ENCODE results near the gene ADGRG1.

ADGRG1 gene

DNA sequence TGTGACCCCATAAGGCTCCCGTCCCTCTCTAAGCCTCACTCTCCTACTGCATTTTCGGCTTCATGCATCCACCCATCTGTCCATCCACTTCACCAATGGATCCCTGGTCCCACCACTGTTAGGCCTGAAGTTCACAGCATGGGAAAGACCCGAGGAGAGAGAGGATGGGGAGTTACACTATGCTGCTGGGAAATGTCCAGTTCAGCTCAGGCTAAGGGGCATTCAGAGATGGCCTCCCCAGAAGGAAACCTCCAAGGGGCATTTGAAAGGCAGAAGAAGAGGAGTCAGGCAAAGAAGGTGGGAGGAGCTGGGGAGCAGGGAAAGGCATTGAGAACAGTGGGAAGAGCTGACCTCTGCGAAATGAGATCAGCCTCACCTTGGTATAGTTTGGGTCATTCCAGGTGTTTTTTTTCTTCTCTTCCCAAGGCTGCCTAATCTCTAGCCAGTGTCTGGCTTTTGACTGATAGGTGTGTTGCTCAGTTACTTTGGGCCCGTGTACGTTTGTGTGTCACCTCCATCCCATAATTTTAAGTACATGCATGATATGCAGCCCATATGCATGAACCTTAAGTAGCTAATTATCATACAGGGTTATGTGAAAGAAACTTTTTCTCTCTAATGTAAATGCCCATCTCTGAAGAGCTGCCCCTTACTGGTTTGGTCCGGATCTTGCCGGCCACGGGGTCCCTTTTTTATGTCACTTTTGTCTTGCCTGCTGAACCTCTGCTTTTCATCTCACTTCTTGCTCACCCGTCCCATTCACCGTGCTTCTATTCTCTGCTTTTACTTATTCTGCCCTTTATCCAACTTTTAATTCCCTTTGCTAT lies 54.6 kb downstream of the ADGRG1 start:
- no peak for DNase-seq (ENCODE audit: low spot score)

DNA sequence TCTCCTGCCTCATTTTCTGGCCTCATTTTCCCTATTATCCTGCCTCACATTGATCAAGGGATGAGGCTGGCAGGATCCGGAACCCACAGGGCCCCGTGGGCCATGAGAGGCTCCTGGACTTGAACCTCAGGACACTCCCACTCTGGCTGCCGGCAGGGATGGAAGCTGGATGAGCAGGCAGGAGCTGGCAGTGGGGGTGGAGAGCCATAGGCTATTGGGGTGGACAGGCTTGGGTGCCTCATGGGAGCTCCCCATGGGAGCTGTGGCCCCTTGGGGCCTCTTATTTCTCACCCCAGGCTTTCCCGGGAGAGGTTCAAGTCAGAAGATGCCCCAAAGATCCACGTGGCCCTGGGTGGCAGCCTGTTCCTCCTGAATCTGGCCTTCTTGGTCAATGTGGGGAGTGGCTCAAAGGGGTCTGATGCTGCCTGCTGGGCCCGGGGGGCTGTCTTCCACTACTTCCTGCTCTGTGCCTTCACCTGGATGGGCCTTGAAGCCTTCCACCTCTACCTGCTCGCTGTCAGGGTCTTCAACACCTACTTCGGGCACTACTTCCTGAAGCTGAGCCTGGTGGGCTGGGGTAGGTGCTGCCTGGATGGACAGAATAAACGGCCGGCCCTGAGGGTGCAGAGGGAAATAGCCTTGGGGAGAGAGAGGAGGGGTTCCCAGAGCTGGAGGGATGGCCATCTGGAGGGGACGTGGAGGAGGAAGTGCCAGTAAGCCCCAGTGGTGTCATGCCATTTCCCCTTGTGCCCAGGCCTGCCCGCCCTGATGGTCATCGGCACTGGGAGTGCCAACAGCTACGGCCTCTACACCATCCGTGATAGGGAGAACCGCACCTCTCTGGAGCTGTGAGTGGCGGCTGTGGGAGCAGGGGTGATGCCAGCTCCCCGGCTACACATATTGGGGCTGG lies 55.5 kb downstream of the ADGRG1 start:
- no peak for DNase-seq (ENCODE audit: low spot score)

GRCh38 chr16:57684626-57685358 lies 56.4 kb downstream of the ADGRG1 start:
- no peak for DNase-seq (ENCODE audit: low spot score)

- no peak for DNase-seq (ENCODE audit: low spot score)
These were observed 57.2 kb downstream of the ADGRG1 start for GRCh38 chr16:57685633-57686032.

- no peak for DNase-seq (ENCODE audit: low spot score)
These were observed 58.1 kb downstream of the ADGRG1 start for GRCh38 chr16:57686577-57686976.

DNA sequence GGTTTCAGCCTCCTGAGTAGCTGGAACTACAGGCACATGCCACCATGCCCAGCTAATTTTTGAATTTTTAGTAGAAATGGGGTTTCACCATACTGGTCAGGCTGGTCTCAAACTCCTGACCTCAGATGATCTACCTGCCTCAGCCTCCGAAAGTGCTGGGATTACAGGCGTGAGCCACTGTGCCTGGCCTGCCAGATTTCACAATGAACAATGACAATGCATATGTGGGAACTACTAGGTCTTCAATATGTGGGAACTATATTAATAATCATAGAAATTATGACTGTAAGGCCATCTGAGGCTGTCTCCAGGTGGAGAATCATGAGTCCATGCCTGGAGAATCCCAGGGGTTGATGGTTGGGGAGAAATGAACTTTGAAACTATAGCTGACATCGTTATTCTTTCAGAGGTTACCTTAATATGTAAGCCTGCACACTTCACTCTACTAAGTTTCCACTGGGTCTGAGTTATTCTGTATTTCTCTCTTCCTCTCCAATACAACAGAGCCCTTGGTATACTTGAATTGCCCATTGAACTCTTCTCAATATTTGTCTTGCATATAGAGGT lies 59.0 kb downstream of the ADGRG1 start:
- no peak for DNase-seq (ENCODE audit: low spot score)

- DNase-seq (ENCODE audit: low spot score) = no peak
These were observed 60.1 kb downstream of the ADGRG1 start for GRCh38 chr16:57688487-57688986.

DNA sequence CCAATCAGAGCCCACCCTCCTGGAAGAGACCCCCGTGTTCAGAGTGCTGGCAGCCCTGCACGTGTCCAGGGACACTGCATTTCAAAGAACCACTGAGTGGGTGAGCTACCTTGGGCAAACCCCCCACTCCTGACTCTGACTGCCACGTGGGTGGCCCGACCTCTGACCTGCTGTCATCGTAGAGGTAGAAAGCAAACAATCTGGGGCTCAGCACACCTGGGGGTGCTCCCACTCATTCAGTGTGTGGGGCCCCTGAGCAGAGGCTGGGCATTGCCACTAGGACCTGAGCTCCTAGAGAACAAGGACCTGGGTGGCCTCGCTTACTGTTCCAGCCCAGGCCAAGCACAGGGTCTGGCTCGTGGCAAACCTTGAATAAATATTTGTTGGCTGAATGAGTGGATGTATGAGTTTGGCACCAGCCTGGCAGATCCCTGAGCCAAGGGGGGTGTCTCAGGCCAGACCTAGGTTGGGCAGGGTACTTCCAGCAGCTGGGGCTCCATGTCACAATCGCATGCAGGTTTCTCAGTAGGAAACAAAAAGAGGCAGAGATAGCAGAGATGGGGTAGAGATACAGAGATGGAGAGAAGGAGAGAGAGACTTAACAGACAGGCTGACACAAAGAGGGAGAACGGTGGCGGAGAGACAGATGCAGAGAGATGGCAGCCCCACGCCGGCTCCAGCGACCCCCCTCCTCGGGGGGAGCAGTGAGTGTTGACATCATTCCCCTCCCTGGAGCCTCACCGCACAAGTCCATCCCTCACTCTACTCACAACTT lies 60.7 kb downstream of the ADGRG1 start:
- no peak for DNase-seq (ENCODE audit: low spot score)

DNA sequence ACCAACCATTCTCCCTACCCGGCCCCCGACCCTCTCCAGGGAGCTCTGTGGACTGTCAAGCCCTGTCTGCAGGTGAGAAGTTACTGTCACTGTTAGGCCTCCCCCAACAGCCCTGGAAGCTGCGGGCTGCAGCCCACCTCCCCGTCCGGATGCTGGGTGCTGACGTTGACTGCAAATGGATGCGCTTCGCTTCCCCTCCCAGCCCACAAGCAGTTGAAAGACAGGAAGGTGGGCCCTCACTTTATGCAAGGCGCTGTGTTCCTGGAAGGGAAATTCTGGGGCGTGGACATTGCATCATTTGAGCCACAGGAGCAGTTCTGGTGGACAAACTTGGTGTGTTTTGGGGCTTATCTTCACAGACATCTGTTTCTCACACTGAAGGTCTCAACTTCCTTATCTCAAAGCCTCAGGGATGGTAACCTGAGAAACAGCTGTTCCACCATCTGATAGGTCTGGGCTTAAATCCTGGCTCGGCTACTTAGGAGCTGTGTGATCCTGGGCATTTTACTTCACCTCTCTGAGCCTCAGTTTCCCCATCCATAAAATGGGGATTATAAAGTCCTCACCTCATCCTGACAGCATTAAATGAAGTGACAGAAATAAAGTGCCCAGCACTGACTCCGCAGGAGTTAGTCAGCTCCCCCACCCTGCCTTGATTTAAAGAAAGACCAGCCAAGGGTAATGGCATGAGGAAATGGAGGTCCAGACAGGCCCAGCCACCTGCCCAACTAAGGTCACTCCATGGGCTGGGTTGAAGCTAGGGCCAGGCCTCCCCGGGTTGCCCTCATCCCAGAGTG lies 61.5 kb downstream of the ADGRG1 start:
- DNase-seq (ENCODE audit: low spot score) = no peak

GRCh38 chr16:57690782-57691471 lies 62.5 kb downstream of the ADGRG1 start:
- DNase-seq (ENCODE audit: low spot score) = no peak

- DNase-seq (ENCODE audit: low spot score) = no peak
These were observed 64.2 kb downstream of the ADGRG1 start for GRCh38 chr16:57692636-57693035.

DNA sequence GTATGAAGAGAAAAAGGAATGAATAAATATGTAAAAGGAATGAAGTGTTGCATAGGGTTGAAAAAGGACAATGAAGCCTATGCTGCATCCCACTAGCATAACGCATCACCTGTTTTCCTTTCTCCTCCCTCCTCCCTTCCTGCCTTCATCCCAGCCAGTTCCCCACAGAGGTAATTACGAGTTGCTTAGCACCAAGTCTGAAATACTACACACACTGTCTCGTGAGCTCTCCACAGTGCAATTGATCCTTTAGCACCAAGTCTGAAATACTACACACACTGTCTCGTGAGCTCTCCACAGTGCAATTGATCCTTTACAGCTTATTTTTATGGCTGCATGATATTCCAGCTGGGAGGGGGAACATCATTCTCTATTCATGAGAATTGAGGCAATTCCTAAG lies 65.1 kb downstream of the ADGRG1 start:
- DNase-seq (ENCODE audit: low spot score) = no peak

DNA sequence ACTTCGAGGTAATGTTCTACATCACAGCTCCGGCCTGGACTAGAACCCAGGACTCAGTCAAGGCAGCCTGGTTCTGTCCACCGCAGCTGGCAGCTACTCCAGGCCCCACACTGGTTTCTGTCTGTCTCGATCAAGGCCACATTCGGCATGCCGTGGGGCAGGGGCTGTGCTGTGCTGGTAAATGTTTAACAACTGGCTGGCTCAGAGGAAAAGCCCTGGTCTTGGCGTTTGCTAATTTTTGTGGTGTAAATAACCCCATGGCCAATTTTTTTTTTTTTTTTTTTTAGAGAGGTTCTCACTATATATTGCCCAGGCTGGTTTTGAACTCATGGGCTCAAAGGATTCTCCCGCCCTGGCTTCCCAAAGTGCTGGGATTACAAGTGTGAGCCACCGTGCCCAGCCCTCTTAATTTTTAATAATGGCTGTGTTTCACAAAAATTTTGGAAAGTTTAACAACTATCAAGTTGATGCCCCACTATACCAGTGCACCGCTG lies 65.8 kb downstream of the ADGRG1 start:
- DNase-seq (ENCODE audit: low spot score) = no peak

DNA sequence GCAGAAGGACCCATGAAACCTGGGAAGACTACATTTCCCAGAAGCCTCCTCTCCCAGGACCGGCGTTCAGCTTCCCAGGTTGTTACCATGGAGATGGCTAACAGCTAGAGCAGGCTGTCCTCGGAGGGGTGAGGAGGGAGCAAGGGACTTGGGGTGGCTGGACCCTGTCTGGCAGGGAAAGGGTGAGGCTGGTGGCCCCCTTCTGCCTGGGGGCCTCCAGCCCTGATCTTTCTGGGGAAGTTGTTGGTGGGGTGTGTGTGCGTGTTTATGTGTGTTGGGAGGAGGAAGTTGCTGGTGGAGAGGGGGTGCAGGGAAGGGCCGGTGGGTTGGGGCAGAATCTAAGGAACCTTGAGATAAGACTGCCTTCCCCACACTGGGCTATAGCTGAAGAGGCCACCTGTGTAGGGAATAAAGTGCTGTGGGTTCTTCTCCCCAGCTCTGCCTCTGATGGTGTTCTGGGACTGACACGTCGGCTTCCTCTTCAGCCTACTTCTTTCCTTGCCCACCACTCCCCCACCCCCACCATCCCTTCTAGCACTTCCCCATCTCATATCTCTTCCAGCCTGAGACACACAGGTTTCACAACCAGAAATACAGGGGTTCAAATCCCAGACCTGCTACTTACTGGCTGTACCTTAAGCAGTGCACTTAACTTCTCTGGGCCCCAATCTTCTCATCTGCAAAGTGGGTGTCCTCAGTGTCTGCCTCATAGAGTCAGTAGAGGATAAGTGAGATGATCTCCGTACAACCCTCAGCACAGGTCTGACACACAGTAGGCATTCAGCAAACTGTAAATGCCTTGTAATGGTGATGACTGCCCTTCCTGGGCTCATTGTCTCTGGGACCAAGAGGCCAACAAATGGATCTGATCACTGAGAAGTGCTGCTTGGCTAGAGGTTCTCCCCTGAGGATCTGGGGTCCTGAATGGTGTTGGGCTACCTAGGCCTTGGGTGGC lies 66.6 kb downstream of the ADGRG1 start, which contains the start of gene DRC7:
TSS of gene DRC7 (plus strand) at position 82 of the 955 bp plus-strand sequence. CDS start 3,144 bp downstream, outside the sequence.
- peak; percentile 76 for DNase-seq (ENCODE audit: low spot score)

DNA sequence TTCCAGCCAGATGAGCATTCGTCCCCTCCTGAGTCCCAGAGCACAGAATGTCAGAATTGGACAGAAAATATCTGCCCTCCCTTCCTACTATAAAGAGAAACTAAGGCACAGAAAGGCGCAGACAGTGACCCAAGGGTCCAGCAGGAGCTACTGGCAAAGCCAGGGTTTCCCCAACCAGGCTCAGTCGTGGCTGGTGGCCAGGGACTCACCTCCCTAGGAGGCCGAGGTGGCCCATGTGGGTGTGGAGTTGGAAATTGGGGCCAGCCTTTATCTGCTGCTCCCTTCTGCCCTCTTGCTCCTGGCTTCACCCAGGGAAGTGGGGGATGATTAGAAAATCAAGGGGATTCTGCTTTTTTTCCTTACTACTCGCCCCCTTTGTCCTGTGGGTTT lies 67.2 kb downstream of the ADGRG1 start:
- no peak for DNase-seq (ENCODE audit: low spot score)

GRCh38 chr16:57696240-57696639 lies 67.8 kb downstream of the ADGRG1 start:
- DNase-seq (ENCODE audit: low spot score) = no peak

- no peak for DNase-seq (ENCODE audit: low spot score)
These were observed 69.6 kb downstream of the ADGRG1 start for GRCh38 chr16:57697896-57698537.
